Astrocyte (in vitro differentiated cells and primary cell): ENCODE measurements around the gene TIAL1.

ENCODE experiments used
- EZH2 ChIP-seq: IDR thresholded peaks from 2 replicates; pipeline ENCODE4 v1.6.1; 2012; ENCODE audit warnings: mild to moderate bottlenecking, low read length, inconsistent platforms; ENCODE audit not compliant: insufficient read depth
- TF ChIP-seq, protein P1 (sequence below): IDR thresholded peaks from 2 replicates; pipeline ENCODE4 v1.5.1; 2011; ENCODE audit warnings: low read depth, mild to moderate bottlenecking, inconsistent platforms, low read length, moderate library complexity; ENCODE audit not compliant: insufficient read depth

DNA sequence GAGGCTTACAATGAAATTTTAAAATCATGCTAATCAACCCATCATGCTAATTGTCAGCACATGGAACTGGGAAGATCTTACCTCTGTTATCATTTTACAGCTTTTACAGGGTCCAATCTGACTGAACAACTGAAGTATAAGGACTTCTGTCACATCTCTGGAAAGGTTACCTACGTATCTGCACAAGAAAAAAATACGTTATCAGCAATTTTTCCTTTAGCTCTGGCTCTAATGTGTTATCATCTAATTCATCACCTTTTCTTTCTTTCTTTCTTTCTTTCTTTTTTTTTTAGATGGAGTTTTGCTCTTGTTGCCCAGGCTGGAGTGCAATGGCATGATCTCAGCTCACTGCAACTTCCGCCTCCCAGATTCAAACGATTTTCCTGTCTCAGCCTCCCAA lies 8.7 kb downstream of the TIAL1 start:
- TF ChIP-seq, protein P1, sequence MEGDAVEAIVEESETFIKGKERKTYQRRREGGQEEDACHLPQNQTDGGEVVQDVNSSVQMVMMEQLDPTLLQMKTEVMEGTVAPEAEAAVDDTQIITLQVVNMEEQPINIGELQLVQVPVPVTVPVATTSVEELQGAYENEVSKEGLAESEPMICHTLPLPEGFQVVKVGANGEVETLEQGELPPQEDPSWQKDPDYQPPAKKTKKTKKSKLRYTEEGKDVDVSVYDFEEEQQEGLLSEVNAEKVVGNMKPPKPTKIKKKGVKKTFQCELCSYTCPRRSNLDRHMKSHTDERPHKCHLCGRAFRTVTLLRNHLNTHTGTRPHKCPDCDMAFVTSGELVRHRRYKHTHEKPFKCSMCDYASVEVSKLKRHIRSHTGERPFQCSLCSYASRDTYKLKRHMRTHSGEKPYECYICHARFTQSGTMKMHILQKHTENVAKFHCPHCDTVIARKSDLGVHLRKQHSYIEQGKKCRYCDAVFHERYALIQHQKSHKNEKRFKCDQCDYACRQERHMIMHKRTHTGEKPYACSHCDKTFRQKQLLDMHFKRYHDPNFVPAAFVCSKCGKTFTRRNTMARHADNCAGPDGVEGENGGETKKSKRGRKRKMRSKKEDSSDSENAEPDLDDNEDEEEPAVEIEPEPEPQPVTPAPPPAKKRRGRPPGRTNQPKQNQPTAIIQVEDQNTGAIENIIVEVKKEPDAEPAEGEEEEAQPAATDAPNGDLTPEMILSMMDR: no peak
- no peak for TF ChIP-seq EZH2
